DND-41 (cell line): ENCODE data around the gene EPHB1.

Source experiments
- CTCF ChIP-seq: IDR thresholded peaks from 2 replicates; pipeline ENCODE4 v1.5.1; 2012; ENCODE audit warnings: borderline replicate concordance, low read length, moderate library complexity, mild to moderate bottlenecking; ENCODE audit not compliant: poor library complexity, severe bottlenecking; ENCODE audit errors: extremely low read depth
- EZH2 ChIP-seq: IDR thresholded peaks from 3 replicates; pipeline ENCODE4 v1.6.1; 2012; ENCODE audit warnings: borderline replicate concordance, low read depth, mild to moderate bottlenecking, moderate library complexity, low read length, inconsistent platforms; ENCODE audit not compliant: severe bottlenecking

GRCh38 chr3:134869153-134869726, 74.2 kb downstream of the EPHB1 start:
- TF ChIP-seq EZH2 (no peak), CTCF (no peak)
